NAMALWA (cell line): ENCODE results near the gene MYBPH.
A peak's percentile ranks its signal among the peaks of the same experiment; 100 is the strongest.

Experiments used
- DNase-seq: peaks from one replicate; pipeline ENCODE4 v3.0.0-alpha.2; 2015; ENCODE audit warnings: low spot score

Gene MYBPH

GRCh38 chr1:203148579-203148978 lies 27.0 kb downstream of the MYBPH start:
- DNase-seq = no peak

DNA sequence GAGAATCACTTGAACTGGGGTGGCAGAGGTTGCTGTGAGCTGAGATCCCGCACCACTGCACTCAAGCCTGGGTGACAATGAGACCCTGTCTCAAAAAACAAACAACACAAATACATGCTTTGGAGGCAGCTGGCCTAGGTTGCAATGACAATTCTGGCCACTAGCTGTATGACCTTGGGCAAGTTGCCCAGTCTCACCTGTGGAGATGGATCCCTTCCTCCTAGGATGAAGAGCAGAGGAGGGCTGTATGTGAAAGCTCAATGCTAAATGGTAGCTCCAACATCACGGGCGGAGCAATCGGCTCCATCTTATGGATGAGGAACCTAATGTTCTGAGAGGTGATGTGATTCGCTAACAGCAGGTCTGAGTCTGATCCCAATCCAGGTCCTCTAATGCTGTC lies 27.5 kb downstream of the MYBPH start:
- peak; percentile 35 for DNase-seq

DNA sequence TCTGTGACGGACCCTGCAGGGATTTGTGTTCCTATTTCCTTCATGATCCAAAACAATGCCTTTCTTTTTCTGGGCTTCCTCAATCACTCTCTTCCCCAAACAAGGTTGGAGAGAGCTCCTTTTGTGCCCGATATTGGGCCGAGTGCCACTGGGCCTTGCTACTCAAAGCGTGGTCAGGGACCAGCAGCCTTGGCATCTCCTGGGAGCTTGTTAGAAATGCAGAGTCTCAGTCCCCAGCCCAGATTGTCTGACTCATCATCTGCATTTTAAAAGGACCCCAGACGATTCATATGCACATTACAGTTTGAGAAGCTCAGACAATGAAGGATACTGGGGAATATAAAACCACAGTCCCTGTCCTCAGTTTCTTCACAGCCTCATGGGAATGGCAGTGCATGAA lies 28.2 kb downstream of the MYBPH start:
- DNase-seq = no peak

DNA sequence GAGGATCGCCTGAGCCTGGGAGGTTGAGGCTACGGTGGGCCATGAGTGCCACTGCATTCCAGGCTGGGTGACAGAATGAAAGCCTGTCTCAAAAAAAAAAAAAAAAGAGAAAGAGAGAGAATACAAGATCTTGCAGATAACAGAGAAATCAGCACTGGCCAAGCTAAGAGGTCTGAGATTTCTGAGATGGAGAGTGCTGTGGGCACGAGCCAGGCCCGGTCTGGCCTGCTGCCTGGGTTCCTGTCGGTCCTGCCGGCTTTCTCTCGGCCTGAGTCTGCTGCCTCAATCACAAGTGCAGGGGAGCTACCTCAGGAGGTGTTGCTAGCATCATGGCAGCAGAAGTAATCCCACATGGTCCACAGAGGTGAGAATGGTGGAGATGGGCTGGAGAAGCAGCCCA lies 29.1 kb downstream of the MYBPH start:
- DNase-seq = no peak

DNA sequence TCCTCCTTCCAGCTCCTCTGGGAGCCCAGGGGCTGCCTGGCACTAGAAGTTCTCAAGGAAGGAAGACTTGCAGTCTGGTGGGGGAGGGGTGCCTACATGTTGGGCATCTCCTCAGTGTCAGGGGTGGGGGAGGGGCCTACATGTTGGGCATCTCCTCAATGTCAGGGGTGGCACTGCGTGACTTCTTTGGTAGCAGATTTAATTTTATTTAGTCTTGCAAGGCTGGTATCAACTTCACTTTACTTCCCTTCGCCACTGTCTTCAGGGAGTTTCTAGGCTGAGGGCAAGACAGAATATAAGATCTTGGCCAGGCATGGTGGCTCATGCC lies 29.6 kb downstream of the MYBPH start:
- no peak for DNase-seq

DNA sequence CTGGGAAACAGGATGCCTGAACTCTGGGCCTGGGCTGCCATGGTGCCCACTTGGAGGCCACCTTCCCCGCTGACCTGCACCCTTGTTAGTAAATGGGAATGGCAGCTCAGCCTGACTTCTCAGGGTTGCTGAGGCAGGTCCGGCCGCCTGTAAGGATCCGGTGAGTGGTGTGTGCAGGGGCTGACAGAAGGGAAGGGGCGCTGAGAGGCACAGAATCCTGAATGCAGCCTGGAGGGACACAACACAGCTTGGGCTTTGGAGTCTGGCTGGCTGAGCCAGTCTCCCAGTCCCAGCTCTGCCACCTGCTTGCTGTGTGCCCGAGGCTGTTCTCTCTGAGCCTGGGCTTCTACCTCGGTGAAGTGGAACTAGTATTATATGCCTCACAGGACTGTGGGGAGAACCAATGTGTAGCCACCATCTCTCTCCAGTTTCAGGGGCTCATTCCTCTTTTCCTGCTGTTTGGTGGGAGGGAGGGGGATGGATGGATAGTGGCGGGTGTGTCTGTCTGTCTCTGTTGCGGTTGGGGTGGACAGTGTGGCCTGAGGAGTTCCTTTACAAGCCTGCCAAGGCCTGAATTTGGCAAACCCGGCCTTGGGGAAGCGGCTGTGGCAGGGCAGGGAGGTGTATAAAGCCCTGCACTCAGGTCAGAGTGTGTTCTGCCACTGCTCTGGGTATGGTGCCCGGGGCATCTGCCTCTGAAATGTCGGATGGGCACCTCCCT lies 30.1 kb downstream of the MYBPH start:
- no peak for DNase-seq

GRCh38 chr1:203144661-203145060 lies 31.0 kb downstream of the MYBPH start:
- DNase-seq = no peak

GRCh38 chr1:203143641-203144040 lies 32.0 kb downstream of the MYBPH start:
- DNase-seq = no peak

DNA sequence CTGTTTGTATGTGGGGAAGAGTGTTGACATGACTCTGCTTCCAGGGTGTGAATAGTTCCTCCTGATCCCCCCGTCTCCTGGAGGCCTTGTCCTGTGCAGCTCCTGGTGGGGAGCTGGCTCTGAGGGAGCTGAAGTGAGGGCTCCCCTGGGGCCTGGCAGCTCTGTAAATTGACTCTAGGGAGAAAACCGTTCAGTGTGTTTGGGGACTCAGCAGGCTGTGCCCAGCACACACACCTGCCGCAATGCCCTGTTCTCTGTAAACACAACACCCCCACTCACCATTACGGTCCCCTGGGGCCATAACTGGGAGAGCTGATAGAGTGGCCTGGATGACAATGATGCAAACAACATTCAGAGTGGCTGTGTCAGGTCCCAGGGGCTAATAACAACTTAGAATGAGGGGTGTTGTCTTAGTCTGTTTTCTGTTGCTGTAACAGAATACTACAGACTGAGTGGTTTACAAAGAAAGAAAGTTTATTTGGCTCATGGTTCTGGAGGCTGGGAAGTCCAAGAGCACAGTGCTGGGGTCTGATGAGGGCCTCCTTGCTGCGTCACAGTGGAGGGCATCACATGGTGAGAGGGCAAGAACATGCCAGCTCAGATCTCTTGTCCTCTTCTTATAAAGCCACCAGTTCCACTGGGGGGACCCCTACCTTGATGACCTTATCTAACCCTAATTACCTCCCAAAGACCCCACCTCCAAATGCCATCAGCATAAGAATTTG lies 32.8 kb downstream of the MYBPH start:
- DNase-seq = peak; percentile 24

DNA sequence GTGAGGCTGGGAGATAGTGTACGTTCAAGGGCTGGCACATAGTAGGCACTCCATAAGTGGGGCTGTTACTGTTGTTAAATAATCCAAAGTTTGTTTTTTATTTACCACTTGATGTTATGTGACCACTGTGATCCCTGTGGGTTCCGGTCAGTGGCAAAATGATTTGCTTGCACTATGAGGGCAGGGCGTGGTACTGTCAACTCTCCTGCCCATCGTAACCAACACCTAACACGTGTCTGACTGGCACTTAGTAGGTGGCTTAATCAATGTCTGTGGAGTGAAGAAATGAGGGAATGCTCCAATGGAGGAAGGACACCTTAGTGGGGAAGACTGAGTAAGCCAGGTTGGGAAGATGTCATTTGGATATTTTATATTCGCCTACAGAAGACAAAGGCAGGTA lies 33.5 kb downstream of the MYBPH start:
- DNase-seq = no peak

- no peak for DNase-seq
These were observed 34.7 kb downstream of the MYBPH start for GRCh38 chr1:203140743-203141520.

- DNase-seq = no peak
These were observed 35.6 kb downstream of the MYBPH start for GRCh38 chr1:203139976-203140475.

DNA sequence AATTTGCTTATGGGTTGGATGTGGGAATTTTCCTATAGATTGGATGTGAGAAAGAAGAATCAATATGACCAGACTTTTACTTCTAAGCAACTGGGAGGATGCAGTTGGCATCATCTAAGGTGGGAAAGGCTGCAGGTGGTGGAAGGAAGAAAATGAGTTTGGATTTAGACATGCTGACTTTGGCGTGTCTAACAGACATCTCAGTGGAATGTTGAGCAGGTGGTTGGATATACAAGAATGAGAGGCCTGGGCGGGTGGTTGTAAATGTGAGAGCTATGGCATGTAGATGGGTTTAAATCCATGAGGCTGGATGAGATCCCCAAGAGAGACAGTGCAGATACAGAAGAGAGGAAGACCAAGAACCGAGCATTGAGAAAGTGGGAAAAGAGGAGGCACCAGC lies 37.6 kb downstream of the MYBPH start:
- no peak for DNase-seq

DNA sequence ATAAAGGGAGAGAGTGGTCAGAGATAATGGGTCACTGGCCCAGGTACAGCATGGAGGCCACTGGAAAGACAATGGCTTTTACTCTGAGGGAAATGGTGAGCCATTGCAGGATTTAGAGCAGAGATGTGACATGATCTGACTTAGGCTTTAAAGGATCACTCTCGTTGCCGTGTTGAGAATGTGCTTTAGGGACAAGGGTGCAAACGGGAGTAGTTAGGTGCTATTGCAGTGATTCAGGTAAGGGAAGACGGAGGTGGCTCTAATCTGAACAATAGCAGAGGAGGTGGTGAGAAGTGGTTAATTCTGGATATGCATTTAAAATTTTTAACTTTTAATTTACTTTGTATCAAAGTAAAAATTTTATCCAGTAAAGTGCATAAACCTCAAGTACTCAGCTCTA lies 38.3 kb downstream of the MYBPH start:
- DNase-seq = no peak

GRCh38 chr1:203136409-203137042 lies 39.1 kb downstream of the MYBPH start:
- DNase-seq = peak; percentile 26

- peak; percentile 21 for DNase-seq
These were observed 39.9 kb downstream of the MYBPH start for GRCh38 chr1:203135636-203136305.

DNA sequence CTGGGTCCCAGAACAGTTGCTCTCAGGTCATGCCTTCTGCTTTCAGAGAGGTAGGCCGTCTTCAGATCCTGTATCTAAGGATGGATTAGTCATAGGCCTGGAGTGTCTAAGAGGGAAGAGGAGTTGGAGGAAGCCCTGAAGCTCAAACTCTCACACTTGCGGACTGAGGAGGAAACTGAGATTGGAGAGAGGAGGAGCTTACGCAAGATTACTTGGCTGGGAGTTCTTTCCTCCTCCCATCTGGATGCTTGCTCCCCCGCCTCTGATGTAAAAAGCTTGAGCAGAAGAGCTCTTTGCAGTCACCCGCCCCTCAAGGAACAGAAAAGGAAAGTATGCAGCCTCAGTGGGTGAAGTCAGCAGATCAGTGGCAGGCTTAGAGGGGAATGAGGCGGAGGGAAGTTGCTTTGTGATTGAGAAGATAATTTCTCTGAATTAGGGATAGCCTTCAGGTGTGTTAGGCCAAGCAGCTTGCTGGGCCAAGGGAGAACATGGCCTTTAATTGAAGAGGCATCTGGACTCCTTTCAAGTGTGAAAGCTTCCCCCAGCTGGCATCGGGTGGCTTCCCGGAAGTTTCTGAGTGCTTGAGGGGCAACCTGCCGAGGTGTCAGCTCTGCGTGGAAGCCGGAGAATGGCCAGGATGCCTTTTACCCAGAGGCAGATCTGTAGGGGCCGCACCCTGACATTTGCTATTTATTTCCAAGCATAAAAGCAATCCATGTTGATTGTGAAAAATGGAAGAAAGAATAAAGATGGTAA lies 41.5 kb downstream of the MYBPH start:
- no peak for DNase-seq

GRCh38 chr1:203131548-203132200 lies 44.0 kb downstream of the MYBPH start:
- DNase-seq = peak; percentile 23

GRCh38 chr1:203130358-203130985 lies 45.2 kb downstream of the MYBPH start:
- no peak for DNase-seq
